Colonic mucosa (tissue), 4 donors: Measurements from ENCODE around the gene PROB1. TPM values are rescaled to one million over a fixed set of nuclear protein-coding genes. Genes with fewer than 3 reads are reported as not detected.
"Not testable (repeated sequence)": the region's sequence is repeated elsewhere in the genome, so short reads cannot be mapped to it uniquely, and the experiment has no call there.

Source experiments
- DNase-seq: peaks from one replicate; pipeline ENCODE4 v3.0.0-alpha.2; 2020
- H3K27ac ChIP-seq: fragments of 200-600 bp; one replicate; pipeline ENCODE4 v1.8.0; 2021
- H3K27me3 ChIP-seq: fragments of 200-600 bp; one replicate; pipeline ENCODE4 v1.8.0; 2021
- H3K36me3 ChIP-seq: fragments of 200-600 bp; one replicate; pipeline ENCODE4 v1.8.0; 2021
- H3K4me1 ChIP-seq: fragments of 200-600 bp; one replicate; pipeline ENCODE4 v1.8.0; 2021; ENCODE audit warnings: mild to moderate bottlenecking
- H3K4me3 ChIP-seq: fragments of 200-600 bp; one replicate; pipeline ENCODE4 v1.8.0; 2021
- H3K9ac ChIP-seq, 2 donors: one replicate each; pipeline ENCODE4 v1.7.0; 2013; ENCODE audit warnings: control low read depth in 2 of 2, low read depth in 2 of 2, low read length in 2 of 2
- H3K9me3 ChIP-seq: fragments of 200-600 bp; one replicate; pipeline ENCODE4 v1.8.0; 2021
- CTCF ChIP-seq: fragments of 200-600 bp; IDR thresholded peaks from one replicate; pipeline ENCODE4 v1.8.0; 2022; ENCODE audit warnings: antibody characterized with exemption, mild to moderate bottlenecking
- intact Hi-C: fragments of 100-400 bp; cut with DNase I; formaldehyde crosslinking; loops from one replicate; pipeline ENCODE4 v1.14.1; 2022
- total RNA-seq, 2 donors: library from RNA; stranded (reverse); fragmentation: NEBNext Ultra II Directional in 1 of 2; extraction: Animal tissue kit (Norgen Biotek cat#: 25700) in 1 of 2; gene quantifications; one replicate each; pipeline ENCODE4 v1.2.1, GENCODE V29; 2021
- donor health status: healthy.
- donor health status: DM: no; HTN: no; CAD: no.
- donor health status: DM: no; HTN: no; CAD: no.

The PROB1 gene
- total RNA-seq: under 1 TPM; 0.48 to 0.96 TPM

GRCh38 chr5:139394654-139395566 is at the start of gene PROB1:
PROB1 (minus strand) TSS chr5:139395104; CDS start chr5:139395081, 23 bp downstream.
- Histone ChIP-seq H3K9me3 (no peaks in the 10 kb centered on the region), H3K36me3 (no peaks in the 10 kb centered on the region), H3K4me3 (peak within 1 kb of the TSS; percentile 53), H3K27me3 (peaks cover 6% of the 10 kb centered on the region), H3K9ac (peak within 1 kb of the TSS; percentile 51 to 52), H3K4me1 (peaks cover 13% of the 10 kb centered on the region), H3K27ac (no peak within 1 kb of the TSS)
- intact Hi-C loops: loop anchor here (5.0 to 10.0 kb wide), 2 partner anchors 53 to 100 kb away; partner anchors contain the start of genes MATR3 and PAIP2
- no peak for DNase-seq
- TF ChIP-seq CTCF: no peak

- no peaks in the 10 kb centered on the region for H3K27me3 ChIP-seq
- no peaks in the 10 kb centered on the region for H3K36me3 ChIP-seq
- no peak overlapping the region for H3K27ac ChIP-seq
- intact Hi-C loops: no loop called here
- H3K9ac ChIP-seq: no peak overlapping the region
- H3K4me1 ChIP-seq: no peaks in the 10 kb centered on the region
- no peak overlapping the region for H3K4me3 ChIP-seq
- no peak for DNase-seq
- TF ChIP-seq CTCF: no peak
- no peaks in the 10 kb centered on the region for H3K9me3 ChIP-seq
Measured at GRCh38 chr5:139443831-139444453, 49.0 kb upstream of the PROB1 start.

GRCh38 chr5:139440416-139440815 is 45.5 kb upstream of the PROB1 start:
- H3K9ac ChIP-seq, DNase-seq, H3K4me3 ChIP-seq, intact Hi-C loops, H3K4me1 ChIP-seq, H3K27ac ChIP-seq, H3K36me3 ChIP-seq, H3K27me3 ChIP-seq, H3K9me3 ChIP-seq: not testable (repeated sequence)

- intact Hi-C loops: no loop called here
- Histone ChIP-seq H3K4me3 (peak within 1 kb of the TSS; percentile 87), H3K27me3 (no peaks in the 10 kb centered on the region), H3K9me3 (no peaks in the 10 kb centered on the region), H3K9ac (peak within 1 kb of the TSS; percentile 81 to 88), H3K4me1 (no peaks in the 10 kb centered on the region), H3K36me3 (no peaks in the 10 kb centered on the region), H3K27ac (peak within 1 kb of the TSS; percentile 92)
- DNase-seq: peak; percentile 95
- TF ChIP-seq CTCF: no peak
Measured at GRCh38 chr5:139439013-139439903, 44.4 kb upstream of the PROB1 start, which contains the start of gene DNAJC18. DNAJC18 (minus strand) TSS chr5:139439525; CDS start chr5:139439445, 80 bp downstream.

- peak overlapping the region; percentile 92 for H3K27ac ChIP-seq
- peak overlapping the region; percentile 81 to 88 for H3K9ac ChIP-seq
- no peaks in the 10 kb centered on the region for H3K9me3 ChIP-seq
- no peaks in the 10 kb centered on the region for H3K27me3 ChIP-seq
- DNase-seq: no peak
- H3K4me1 ChIP-seq: no peaks in the 10 kb centered on the region
- H3K4me3 ChIP-seq: peak overlapping the region; percentile 87
- no peak for TF ChIP-seq CTCF
- intact Hi-C loops: no loop called here
- H3K36me3 ChIP-seq: no peaks in the 10 kb centered on the region
Measured at GRCh38 chr5:139438707-139439012, 43.8 kb upstream of the PROB1 start.
